NCI-H146 treated with DMSO at 0.1 percent for 48 hours (cell line): ENCODE measurements around the gene PRKG1.

Experiments used
- DNase-seq: peaks from one replicate; lab custom pipeline; 2025; ENCODE audit not compliant: unreplicated experiment; lab: John Stamatoyannopoulos, UW

The PRKG1 gene

DNA sequence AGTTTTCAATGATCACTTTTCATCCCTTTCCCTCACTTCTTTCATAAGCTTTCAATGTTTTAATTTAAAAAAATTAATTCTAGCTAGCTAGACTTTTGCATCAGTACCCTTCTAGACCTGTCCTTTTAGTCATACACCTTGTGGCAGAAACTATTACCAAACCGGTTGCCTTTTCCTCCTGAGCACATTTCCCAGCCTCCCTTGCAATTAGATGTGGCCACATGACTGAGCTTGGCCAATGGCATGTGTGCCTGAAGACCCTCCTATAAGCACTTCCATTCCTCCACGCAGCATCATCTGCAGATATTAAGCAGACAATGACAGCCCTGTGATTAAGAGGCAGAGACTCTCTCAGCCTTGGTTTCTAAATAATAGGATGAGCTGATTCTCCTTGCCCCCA lies 1252.1 kb downstream of the PRKG1 start:
- DNase-seq: no peak

DNA sequence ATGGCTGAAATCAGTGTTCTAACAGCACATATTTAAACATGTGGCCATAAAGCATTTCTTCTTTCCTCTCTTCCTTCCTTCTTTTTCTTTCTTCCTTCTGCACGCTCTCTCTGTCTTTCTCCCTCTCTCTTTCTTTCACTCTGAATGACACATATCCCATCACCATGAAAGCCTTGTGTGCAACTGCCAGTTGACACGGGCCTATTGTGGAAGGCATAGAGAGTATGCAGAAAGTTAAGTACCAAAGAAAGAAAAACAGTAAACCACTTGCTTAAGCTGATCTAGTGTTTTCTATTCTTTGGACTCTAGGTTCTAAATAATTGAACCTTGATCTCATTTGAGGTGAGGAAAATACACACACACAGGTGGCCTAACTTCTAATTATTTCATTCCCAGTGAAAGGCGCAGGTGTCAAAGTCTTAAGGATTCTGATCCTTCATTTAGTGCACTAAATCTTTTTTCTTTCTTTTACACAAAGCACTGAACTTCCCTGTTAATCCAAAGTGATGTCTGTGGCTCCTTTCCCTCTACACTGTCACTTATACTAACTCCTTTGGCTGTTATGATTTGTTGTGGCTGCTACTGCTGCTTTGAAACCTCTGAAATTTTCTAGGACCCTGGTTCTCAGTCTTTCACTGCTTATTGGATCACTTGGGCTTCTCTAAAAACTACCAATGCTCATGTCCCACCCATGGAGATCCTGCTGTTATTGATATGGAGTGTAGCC lies 1257.5 kb downstream of the PRKG1 start:
- no peak for DNase-seq

DNA sequence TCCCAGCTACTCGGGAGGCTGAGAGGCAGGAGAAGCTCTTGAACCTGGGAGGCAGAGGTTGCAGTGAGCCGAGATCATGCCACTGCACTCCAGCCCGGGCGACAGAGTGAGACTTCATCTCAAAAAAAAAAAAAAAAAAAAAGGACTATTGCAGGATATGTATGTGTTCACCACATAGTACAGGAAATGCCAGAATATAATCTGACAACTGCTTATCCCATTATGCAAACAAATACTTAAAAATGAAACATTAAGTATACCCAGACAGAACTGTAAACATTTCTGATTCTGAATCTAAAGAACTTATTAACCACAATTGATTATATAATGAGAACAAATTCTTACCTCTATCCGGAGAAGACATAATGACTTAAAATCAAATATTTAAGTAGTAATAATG lies 1258.5 kb downstream of the PRKG1 start:
- DNase-seq: no peak

DNA sequence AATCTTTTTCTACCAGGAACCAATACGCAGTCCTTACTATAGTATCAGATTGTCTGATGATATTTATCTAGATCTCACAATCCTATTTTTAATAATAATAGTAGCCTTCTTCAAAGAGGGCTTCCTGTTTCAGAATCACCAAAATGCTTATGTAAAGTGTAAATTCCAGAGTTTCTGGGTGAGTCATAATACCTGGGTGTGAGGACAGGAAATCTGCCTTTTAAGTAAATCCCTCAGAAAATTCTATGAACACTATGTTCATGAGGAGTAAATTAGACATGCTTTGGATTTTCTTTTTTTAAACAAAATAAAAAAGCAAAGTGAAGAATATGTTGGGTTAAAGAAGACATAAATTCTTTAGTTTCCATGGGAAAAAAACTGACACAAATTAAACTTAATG lies 1260.3 kb downstream of the PRKG1 start:
- DNase-seq: no peak

DNA sequence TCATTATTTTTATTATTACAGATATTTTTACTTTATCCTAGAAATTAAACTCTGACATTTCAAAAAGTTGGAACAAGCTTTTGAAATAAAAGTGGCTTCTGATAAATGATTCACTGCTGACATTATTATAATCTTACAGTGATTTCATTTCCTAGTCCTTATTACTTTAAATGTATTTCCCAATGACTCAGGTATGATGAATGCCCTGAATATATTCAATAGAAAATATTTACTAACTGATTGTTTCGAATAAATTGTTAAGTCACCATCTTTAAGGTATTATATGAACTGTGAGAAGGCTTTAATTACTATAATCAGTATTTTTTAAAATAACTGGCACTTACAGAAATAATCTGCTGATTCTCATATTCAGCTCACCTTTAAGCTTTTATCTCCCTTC lies 1261.4 kb downstream of the PRKG1 start:
- DNase-seq: no peak

DNA sequence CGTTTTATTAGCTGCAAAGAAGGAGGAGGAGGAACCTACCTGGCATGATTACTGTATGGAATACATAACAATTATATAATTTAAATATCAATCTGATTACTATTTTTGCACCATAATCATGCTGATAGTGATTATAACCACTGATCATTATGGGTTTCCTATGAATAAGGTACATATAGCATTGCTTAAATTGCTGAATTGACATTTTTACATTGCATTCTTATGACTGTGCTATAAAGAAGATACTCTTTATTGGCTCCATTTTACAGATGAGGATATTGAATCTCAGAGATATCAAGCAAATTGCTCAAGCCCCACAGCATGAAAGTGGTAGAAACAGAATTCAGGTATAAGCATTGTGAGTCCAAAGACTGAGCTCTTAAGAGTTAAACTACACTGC lies 1262.9 kb downstream of the PRKG1 start:
- no peak for DNase-seq

DNA sequence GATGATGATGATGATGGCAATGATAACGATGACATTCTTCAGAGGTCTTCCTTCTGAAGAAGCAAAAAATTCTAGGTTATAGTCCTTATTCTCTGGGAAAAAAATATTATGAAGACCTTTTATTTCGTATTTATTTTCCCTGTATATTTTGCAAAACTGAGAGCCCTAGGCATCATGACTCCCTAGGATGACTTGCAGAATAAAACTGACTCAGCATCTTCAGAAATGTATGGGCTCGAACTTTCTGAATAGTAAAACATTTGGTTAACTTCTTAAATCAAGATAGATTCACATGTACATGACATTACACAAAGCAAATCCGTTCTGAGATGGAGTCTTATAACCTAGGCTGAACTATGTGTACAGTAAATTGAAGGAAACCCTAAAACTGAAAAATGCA lies 1269.2 kb downstream of the PRKG1 start:
- no peak for DNase-seq

DNA sequence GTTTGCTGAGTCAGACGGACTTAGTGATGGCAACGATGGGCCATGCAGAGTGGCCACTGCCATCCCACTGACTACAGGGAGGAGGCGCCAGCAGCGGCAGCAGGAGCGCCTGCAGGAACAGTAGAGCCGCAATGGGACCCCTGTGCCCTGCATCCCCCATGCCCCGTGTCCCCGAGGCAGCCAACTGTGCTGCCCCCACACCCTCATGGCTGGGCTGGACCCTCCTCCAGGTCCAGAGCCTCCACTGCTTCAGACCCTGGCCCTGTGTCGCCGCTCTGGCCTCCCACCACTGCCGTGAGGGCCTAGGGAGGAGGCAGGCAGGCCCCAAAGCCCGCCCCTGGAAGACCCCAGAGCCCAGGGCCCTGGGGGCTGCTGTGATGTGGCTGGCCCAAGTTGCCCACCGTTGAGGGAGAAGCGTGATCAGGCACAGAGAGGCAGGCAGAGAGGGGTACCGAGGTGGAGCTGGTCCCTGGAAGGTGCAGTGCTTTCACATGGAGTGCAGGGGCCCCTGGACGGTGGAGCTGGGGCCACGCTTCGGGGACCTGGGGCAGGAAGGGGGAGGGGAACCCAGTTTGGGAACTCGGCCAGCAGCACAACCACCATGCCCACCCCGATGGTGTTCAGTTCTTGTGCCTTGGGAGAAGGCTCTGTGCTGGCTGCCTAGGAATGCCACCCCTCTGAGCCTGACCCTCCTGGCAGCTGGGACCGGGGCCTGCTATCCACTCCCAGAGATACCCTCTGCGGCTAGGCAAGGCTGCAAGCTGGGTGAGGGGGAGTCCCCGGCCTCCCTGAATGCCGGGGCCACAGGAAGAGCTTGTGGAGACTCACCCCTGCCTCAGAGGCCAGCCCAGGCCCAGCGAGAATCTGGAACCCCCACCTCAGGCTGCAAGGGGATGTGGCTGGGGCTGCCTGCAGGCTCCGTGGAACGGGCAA lies 1272.4 kb downstream of the PRKG1 start:
- no peak for DNase-seq

DNA sequence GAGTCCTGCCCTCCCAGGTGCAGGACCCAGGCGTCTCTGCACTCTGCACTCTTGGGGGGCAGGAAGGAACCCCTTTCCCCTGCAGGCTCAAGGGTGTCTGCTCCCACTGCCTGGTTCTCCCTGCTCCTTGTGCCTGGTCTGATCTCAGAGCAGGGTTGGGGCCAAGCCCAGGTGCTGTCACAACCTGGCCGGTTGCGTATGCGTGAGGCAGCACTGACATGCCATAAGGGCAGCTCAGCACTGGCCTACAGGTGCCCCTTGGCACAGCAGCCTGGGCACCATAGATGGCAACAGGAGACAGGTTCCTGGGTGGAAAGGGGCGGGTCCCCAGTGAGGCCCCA lies 1273.0 kb downstream of the PRKG1 start:
- DNase-seq: no peak
